OCI-LY3 (cell line): ENCODE measurements around the gene ADIG.

Experiments used
- H2AFZ ChIP-seq: fragments of 200-600, 300-600 bp; shearing (Covaris generic); 2 replicates; pipeline ENCODE4 v1.6.0; 2014; ENCODE audit warnings: antibody characterized with exemption, low read depth, low read length
- H3K27ac ChIP-seq: fragments of 200-600, 300-600 bp; sonication (generic); 2 replicates; pipeline ENCODE4 v1.5.1; 2014; ENCODE audit warnings: mild to moderate bottlenecking, low read length, moderate library complexity, mixed read lengths
- H3K27me3 ChIP-seq: fragments of 200-600, 300-600 bp; sonication (generic); 2 replicates; pipeline ENCODE4 v1.6.1; 2014; ENCODE audit warnings: low read depth, low read length, mixed read lengths
- H3K36me3 ChIP-seq: fragments of 200-600, 300-600 bp; sonication (generic); replicated peaks from 2 replicates; pipeline ENCODE3; 2014; ENCODE audit warnings: low read depth, low read length, mixed read lengths
- H3K4me1 ChIP-seq: fragments of 300-600, 200-600 bp; sonication (generic); 2 replicates; pipeline ENCODE4 v1.6.1; 2014; ENCODE audit warnings: low read length, mixed read lengths
- H3K4me2 ChIP-seq: fragments of 200-600, 300-600 bp; sonication (generic); 2 replicates; pipeline ENCODE4 v1.6.1; 2014; ENCODE audit warnings: low read length, mixed read lengths
- H3K4me3 ChIP-seq: fragments of 300-600, 200-600 bp; sonication (generic); 2 replicates; pipeline ENCODE4 v1.5.1; 2014; ENCODE audit warnings: antibody characterized with exemption, mild to moderate bottlenecking, low read length, moderate library complexity
- H3K79me2 ChIP-seq: fragments of 300-600, 200-600 bp; shearing (Covaris generic); 2 replicates; pipeline ENCODE4 v1.6.1; 2014; ENCODE audit warnings: mild to moderate bottlenecking, low read length, mixed read lengths
- H3K9ac ChIP-seq: fragments of 300-600, 200-600 bp; shearing (Covaris generic); 2 replicates; pipeline ENCODE4 v1.6.0; 2014; ENCODE audit warnings: mild to moderate bottlenecking, low read length, moderate library complexity
- H3K9me3 ChIP-seq: fragments of 200-600, 300-600 bp; shearing (Covaris generic); 2 replicates; pipeline ENCODE4 v1.6.1; 2014; ENCODE audit warnings: low read length, mixed read lengths; ENCODE audit not compliant: insufficient read depth
- H4K20me1 ChIP-seq: fragments of 200-600, 300-600 bp; sonication (generic); 2 replicates; pipeline ENCODE4 v1.6.1; 2016; ENCODE audit warnings: low read length, mixed read lengths; ENCODE audit not compliant: insufficient read depth
- EZH2phosphoT487 ChIP-seq: fragments of 200-600 bp; shearing (Covaris generic); IDR thresholded peaks from 2 replicates; pipeline ENCODE4 v1.6.1; 2018; ENCODE audit warnings: antibody characterized with exemption, mixed run types, low read depth
- TF ChIP-seq, protein P1 (sequence below): fragments of 200-600, 300-600 bp; sonication (generic); IDR thresholded peaks from 2 replicates; pipeline ENCODE4 v1.5.1; 2014; ENCODE audit warnings: antibody characterized with exemption, low read length, low read depth

The ADIG gene

DNA sequence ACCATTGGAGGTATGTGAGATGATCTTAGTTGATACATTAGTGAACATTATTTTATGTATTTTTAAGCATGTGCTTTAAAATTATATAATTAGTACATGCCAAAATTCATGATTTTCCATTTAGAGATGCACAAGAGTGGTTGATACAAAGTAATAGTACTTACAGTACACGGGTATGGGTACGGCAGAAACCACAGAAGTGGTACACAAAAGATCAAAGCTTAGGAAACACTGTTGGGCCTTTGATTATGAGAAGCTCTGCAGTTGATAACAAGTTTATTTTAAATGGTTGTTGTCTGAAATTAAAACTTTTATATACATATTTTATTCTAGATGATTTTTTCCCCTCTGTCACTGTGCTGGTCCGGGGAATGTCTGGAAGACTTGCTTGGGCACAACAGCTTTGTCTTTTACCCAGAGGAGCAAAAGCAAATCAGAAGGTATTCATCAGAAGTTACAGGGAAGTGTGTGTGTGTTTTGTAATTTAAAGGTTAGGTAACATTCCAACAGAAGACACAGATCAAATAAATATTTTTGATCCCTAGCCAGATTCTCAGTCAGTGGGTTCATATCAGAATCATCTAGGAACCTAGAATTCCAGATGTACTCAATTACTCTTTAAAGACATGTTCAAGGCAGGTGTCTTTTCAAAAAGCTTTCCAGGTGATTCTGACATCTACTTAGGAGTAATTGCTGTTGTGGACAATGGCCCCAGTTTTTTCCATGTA lies 32.5 kb upstream of the ADIG start:
- H3K4me2 ChIP-seq = no peak overlapping the region
- no peaks in the 10 kb centered on the region for H4K20me1 ChIP-seq
- no peak overlapping the region for H2AFZ ChIP-seq
- no peak overlapping the region for H3K9ac ChIP-seq
- no peaks in the 10 kb centered on the region for H3K27me3 ChIP-seq
- no peaks in the 10 kb centered on the region for H3K4me1 ChIP-seq
- H3K9me3 ChIP-seq = no peaks in the 10 kb centered on the region
- TF ChIP-seq, protein P1, sequence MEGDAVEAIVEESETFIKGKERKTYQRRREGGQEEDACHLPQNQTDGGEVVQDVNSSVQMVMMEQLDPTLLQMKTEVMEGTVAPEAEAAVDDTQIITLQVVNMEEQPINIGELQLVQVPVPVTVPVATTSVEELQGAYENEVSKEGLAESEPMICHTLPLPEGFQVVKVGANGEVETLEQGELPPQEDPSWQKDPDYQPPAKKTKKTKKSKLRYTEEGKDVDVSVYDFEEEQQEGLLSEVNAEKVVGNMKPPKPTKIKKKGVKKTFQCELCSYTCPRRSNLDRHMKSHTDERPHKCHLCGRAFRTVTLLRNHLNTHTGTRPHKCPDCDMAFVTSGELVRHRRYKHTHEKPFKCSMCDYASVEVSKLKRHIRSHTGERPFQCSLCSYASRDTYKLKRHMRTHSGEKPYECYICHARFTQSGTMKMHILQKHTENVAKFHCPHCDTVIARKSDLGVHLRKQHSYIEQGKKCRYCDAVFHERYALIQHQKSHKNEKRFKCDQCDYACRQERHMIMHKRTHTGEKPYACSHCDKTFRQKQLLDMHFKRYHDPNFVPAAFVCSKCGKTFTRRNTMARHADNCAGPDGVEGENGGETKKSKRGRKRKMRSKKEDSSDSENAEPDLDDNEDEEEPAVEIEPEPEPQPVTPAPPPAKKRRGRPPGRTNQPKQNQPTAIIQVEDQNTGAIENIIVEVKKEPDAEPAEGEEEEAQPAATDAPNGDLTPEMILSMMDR = no peak
- no peak for TF ChIP-seq EZH2phosphoT487
- no peak overlapping the region for H3K4me3 ChIP-seq
- H3K36me3 ChIP-seq = peaks cover 65% of the 10 kb centered on the region
- H3K27ac ChIP-seq = no peak overlapping the region
- H3K79me2 ChIP-seq = no peaks in the 10 kb centered on the region

DNA sequence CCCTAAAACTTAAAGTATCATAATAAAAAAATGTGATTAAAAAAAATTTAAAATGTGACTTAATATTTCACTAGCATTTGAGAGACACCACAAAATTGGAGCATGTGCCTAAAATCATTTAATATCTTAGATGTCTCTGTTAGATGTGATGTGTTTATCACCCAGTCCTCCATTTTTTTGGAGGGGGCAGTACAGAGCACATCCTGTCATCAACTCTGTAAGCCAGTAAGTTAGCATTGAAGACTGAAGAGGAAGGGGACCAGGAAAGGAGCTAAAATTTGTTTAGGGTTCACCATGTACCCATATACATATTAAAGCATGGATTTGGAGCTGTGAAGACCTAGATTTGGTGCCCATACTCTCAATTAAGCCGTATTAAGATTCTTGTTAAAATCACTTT lies 30.7 kb upstream of the ADIG start:
- Histone ChIP-seq H3K4me1 (no peaks in the 10 kb centered on the region), H3K9ac (no peak overlapping the region), H3K79me2 (no peaks in the 10 kb centered on the region), H3K4me3 (no peak overlapping the region), H3K4me2 (no peak overlapping the region), H4K20me1 (no peaks in the 10 kb centered on the region), H3K36me3 (peaks cover 76% of the 10 kb centered on the region), H3K27ac (no peak overlapping the region), H2AFZ (no peak overlapping the region), H3K27me3 (no peaks in the 10 kb centered on the region), H3K9me3 (no peaks in the 10 kb centered on the region)
- no peak for TF ChIP-seq EZH2phosphoT487
- TF ChIP-seq, protein P1 = peak; percentile 35; the same call in 1 of the 2 replicates

DNA sequence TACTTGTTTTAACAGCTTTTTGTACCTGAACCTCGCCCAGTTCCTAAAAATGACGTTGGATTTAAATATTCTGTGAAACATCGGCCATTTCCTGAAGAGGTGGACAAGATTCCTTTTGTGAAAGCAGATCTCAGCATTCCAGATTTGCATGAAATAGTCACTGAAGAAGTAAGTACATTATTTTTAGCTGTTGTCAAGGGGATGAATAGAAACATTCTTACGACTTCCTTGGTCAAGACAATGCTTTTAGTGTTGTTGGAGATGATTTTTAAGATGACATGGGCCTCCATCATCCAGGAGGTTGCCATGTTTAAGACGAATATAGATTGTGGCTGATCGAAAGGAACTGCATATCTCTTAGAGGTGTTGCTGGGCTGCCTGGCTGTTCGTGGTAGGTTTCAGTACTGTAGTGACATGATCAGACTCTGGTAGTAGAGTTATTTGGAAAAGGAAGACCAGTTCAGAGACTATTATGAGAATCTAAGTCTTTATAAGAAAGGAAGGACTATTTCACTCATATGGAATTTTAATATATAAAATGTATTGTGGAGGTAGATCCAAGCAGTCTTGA lies 29.9 kb upstream of the ADIG start:
- Histone ChIP-seq H3K4me1 (no peaks in the 10 kb centered on the region), H4K20me1 (no peaks in the 10 kb centered on the region), H3K36me3 (peaks cover 76% of the 10 kb centered on the region), H3K27me3 (no peaks in the 10 kb centered on the region), H3K9ac (no peak overlapping the region), H2AFZ (no peak overlapping the region), H3K4me3 (no peak overlapping the region), H3K27ac (no peak overlapping the region), H3K9me3 (no peaks in the 10 kb centered on the region), H3K4me2 (no peak overlapping the region), H3K79me2 (no peaks in the 10 kb centered on the region)
- TF ChIP-seq EZH2phosphoT487 = no peak
- TF ChIP-seq, protein P1 = no peak

DNA sequence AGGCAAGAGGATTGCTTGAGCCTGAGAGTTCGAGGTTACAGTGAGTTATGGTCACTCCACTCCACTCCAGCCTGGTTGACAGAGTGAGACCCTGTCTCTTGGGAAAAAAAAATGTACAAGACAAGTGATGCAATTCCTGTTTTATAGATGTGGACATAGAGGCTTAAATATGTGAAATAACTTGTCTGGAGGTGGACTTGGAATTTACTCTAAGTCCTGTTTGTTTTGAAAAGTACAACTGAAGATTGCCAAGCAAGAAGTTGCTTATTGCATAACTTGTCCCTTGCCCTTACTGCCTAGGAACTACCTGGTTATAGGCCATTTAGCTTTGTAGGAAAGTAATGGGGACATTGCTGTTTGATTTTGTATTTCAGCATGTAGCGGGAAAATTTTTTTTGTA lies 26.0 kb upstream of the ADIG start:
- Histone ChIP-seq H4K20me1 (no peaks in the 10 kb centered on the region), H3K79me2 (no peaks in the 10 kb centered on the region), H2AFZ (no peak overlapping the region), H3K4me3 (no peak overlapping the region), H3K36me3 (peaks cover 69% of the 10 kb centered on the region), H3K9ac (no peak overlapping the region), H3K27ac (no peak overlapping the region), H3K4me2 (no peak overlapping the region), H3K4me1 (no peaks in the 10 kb centered on the region), H3K27me3 (no peaks in the 10 kb centered on the region), H3K9me3 (no peaks in the 10 kb centered on the region)
- TF ChIP-seq, protein P1 = no peak
- no peak for TF ChIP-seq EZH2phosphoT487
